ENCODE data around the gene CRADD.

DNA sequence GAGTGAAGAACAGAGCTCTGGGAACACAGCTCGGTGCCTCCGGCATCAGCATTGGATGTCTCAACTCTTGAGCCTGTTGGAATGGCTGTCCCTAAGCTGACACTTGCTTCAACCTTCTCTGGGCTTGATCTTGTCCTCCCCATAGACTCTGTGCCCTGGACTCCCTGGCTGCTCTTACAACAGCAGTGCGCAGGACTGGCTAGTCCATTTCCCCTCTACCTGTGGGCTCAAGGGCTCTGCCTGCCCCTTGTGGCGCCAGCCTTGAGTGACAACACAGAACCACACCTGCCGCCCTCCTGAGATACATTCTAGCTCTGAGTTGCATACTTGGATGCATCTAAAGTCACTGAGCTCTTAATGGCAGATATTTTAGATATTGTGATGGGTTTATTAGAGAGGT is 6.2 kb downstream of the CRADD start:
- TF ChIP-seq, protein P1, sequence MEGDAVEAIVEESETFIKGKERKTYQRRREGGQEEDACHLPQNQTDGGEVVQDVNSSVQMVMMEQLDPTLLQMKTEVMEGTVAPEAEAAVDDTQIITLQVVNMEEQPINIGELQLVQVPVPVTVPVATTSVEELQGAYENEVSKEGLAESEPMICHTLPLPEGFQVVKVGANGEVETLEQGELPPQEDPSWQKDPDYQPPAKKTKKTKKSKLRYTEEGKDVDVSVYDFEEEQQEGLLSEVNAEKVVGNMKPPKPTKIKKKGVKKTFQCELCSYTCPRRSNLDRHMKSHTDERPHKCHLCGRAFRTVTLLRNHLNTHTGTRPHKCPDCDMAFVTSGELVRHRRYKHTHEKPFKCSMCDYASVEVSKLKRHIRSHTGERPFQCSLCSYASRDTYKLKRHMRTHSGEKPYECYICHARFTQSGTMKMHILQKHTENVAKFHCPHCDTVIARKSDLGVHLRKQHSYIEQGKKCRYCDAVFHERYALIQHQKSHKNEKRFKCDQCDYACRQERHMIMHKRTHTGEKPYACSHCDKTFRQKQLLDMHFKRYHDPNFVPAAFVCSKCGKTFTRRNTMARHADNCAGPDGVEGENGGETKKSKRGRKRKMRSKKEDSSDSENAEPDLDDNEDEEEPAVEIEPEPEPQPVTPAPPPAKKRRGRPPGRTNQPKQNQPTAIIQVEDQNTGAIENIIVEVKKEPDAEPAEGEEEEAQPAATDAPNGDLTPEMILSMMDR (IDR thresholded peaks at IDR 0.05) = no peak
- no peak for TF ChIP-seq POLR2A (IDR thresholded peaks at IDR 0.05)
